Smooth muscle cell (in vitro differentiated cells): ENCODE results near the gene TPP2. TPM values are rescaled to one million over a fixed set of nuclear protein-coding genes. Genes with fewer than 3 reads are reported as not detected.

Source experiments
- DNase-seq: peaks from one replicate; lab custom pipeline; 2025; ENCODE audit not compliant: unreplicated experiment; lab: John Stamatoyannopoulos, UW
- H2AFZ ChIP-seq: fragments of 200-600 bp; sonication (generic); 2 replicates; pipeline ENCODE4 v1.6.0; 2016; ENCODE audit warnings: antibody characterized with exemption, low read depth, mild to moderate bottlenecking
- H3F3A ChIP-seq: fragments of 200-600 bp; sonication (generic); 2 replicates; pipeline ENCODE4 v1.6.0; 2017; ENCODE audit warnings: antibody characterized with exemption, low read depth
- H3K27ac ChIP-seq: fragments of 200-600 bp; sonication (generic); 2 replicates; pipeline ENCODE4 v1.5.1; 2016; ENCODE audit warnings: low read depth, mild to moderate bottlenecking
- H3K27me3 ChIP-seq: fragments of 200-600 bp; sonication (generic); 2 replicates; pipeline ENCODE4 v1.6.1; 2016; ENCODE audit warnings: low read depth, mild to moderate bottlenecking
- H3K36me3 ChIP-seq: fragments of 200-600 bp; sonication (generic); 2 replicates; pipeline ENCODE4 v1.5.1; 2016; ENCODE audit warnings: low read depth
- H3K4me1 ChIP-seq: fragments of 200-600 bp; sonication (generic); 2 replicates; pipeline ENCODE4 v1.5.1; 2016; ENCODE audit warnings: low read depth
- H3K4me2 ChIP-seq: fragments of 200-600 bp; sonication (generic); 2 replicates; pipeline ENCODE4 v1.6.0; 2016; ENCODE audit warnings: mild to moderate bottlenecking
- H3K4me3 ChIP-seq: fragments of 200-600 bp; sonication (generic); 2 replicates; pipeline ENCODE4 v1.5.1; 2016; ENCODE audit warnings: mild to moderate bottlenecking
- H3K79me2 ChIP-seq: fragments of 200-600 bp; sonication (generic); 2 replicates; pipeline ENCODE4 v1.6.0; 2016; ENCODE audit warnings: low read depth, mild to moderate bottlenecking
- H3K9ac ChIP-seq: fragments of 200-600 bp; sonication (generic); 2 replicates; pipeline ENCODE4 v1.6.0; 2016; ENCODE audit warnings: low read depth
- H3K9me3 ChIP-seq: fragments of 200-600 bp; sonication (generic); replicated peaks from 2 replicates; pipeline ENCODE4 v1.5.1; 2016; ENCODE audit warnings: low read depth
- H4K20me1 ChIP-seq: fragments of 200-600 bp; sonication (generic); 2 replicates; pipeline ENCODE4 v1.6.0; 2016; ENCODE audit warnings: low read depth
- CTCF ChIP-seq: fragments of 200-600 bp; sonication (generic); IDR thresholded peaks from 2 replicates; pipeline ENCODE4 v1.5.1; 2017; ENCODE audit warnings: borderline replicate concordance, mild to moderate bottlenecking, antibody characterized with exemption; ENCODE audit not compliant: insufficient read depth, poor library complexity, severe bottlenecking
- WGBS: methylation state at CpG from one replicate; pipeline ENCODE4 v1.1.7; 2016; ENCODE audit warnings: low lambda C conversion rate; 5-methylcytosine and 5-hydroxymethylcytosine counted together
- polyA plus RNA-seq: library from polyadenylated mRNA; unstranded; fragments of >200 nt; fragmentation: Nextera tagmentation; extraction: Ambion mirVana; gene quantifications from 2 replicates; pipeline ENCODE4 v1.2.1, GENCODE V29; 2016
- total RNA-seq: library from RNA; depleted of rRNA; stranded (reverse); fragments of >200 nt; gene quantifications from 2 replicates; pipeline ENCODE4 v1.2.3, GENCODE V29; 2014

Gene TPP2
- 38.7 and 51.6 TPM in 2 replicates for total RNA-seq
- 13.0 and 14.2 TPM in 2 replicates for polyA plus RNA-seq

DNA sequence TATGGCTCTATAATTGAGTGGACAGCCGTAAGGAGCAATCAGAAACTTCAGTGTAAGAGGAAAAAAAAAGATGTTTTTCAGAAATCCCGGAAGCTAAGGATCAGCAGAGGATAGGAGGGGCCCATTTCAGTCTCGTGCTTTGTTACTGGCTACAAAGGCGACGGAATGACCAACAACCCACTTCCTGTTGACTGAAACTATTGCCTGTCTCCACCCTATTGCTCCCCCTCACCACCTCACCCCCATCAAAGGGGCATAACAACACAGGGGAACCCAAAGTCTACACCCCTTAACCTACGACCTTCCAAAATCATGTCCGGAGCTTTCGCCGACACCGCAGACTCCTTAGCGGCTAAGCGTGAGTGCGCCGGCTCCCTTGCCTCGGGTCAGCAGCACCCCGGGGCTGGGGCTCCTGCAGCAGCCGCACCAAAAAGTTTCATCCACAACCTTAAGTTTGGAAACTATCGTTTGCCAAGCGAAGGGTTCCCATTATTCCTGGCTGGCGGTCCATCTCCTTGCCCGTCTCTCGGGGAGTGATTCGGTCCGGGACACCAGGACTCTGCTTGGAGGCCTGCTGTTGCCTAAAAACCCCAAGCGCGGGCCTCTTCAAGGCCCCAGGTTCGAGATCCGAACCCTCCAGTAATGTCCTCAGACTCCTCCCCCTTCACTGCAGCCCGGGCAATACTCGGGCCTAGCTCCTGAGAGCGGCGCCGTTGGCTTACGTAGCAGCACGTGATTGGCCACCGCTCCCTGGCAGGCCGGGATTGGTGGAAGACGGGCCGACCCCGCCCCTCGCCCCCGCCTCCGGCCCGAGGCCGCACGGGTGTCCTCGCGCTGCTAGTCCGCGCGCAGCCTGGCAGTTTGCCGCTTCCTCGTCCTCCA lies at the start of gene TPP2:
TPP2 (plus strand) TSS at position 840 of the 882 bp plus-strand sequence. CDS start 53 bp downstream, outside the sequence.
- Histone ChIP-seq H3K79me2 (peaks cover 46% of the 10 kb centered on the region), H3K36me3 (no peaks in the 10 kb centered on the region), H3F3A (peaks cover 15% of the 10 kb centered on the region), H3K4me1 (peaks cover 14% of the 10 kb centered on the region), H3K9ac (peak within 1 kb of the TSS; percentile 92), H3K9me3 (no peaks in the 10 kb centered on the region), H4K20me1 (peaks cover 36% of the 10 kb centered on the region), H3K4me2 (peak within 1 kb of the TSS; percentile 95), H3K27ac (peak within 1 kb of the TSS; percentile 90), H2AFZ (peak within 1 kb of the TSS; percentile 94), H3K27me3 (no peaks in the 10 kb centered on the region), H3K4me3 (peak within 1 kb of the TSS; percentile 94)
- WGBS, result under 1% methylated on average over 53 of the region's 53 CpGs
- DNase-seq, result peak; percentile 92
- TF ChIP-seq CTCF, result no peak

GRCh38 chr13:102548811-102549210 lies 48.0 kb upstream of the TPP2 start:
- no peaks in the 10 kb centered on the region for H3F3A ChIP-seq
- H3K9ac ChIP-seq, result no peak overlapping the region
- H2AFZ ChIP-seq, result no peak overlapping the region
- H3K36me3 ChIP-seq, result no peaks in the 10 kb centered on the region
- H3K9me3 ChIP-seq, result no peaks in the 10 kb centered on the region
- DNase-seq, result no peak
- H3K4me2 ChIP-seq, result no peak overlapping the region
- H3K27ac ChIP-seq, result no peak overlapping the region
- no peaks in the 10 kb centered on the region for H3K79me2 ChIP-seq
- no peaks in the 10 kb centered on the region for H3K27me3 ChIP-seq
- no peak for TF ChIP-seq CTCF
- no peaks in the 10 kb centered on the region for H4K20me1 ChIP-seq
- H3K4me1 ChIP-seq, result no peaks in the 10 kb centered on the region
- H3K4me3 ChIP-seq, result no peak overlapping the region

DNA sequence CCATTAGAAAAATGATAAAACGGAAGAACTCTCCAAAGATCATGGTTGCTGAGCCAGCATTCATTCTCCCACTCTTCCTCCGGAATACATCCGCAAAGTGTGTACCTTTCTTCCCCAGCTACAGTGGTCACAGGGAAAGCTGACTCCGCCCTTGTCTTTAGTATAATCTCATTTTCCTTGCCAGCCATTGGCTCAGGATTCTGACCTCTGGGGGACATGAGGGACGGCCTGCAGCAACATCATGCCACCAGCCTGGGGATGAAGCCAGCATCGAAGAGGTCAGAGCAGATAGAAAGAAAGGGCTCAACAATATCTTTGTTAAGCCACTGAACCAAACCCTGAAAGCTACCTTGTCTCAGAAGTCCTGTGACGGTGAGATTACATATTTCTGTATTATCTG lies 46.3 kb upstream of the TPP2 start:
- H3K9me3 ChIP-seq, result no peaks in the 10 kb centered on the region
- no peak overlapping the region for H2AFZ ChIP-seq
- TF ChIP-seq CTCF, result no peak
- H4K20me1 ChIP-seq, result no peaks in the 10 kb centered on the region
- H3K4me3 ChIP-seq, result no peak overlapping the region
- H3K79me2 ChIP-seq, result no peaks in the 10 kb centered on the region
- DNase-seq, result no peak
- no peaks in the 10 kb centered on the region for H3K27me3 ChIP-seq
- no peaks in the 10 kb centered on the region for H3K36me3 ChIP-seq
- no peak overlapping the region for H3K4me2 ChIP-seq
- H3K4me1 ChIP-seq, result no peaks in the 10 kb centered on the region
- H3K9ac ChIP-seq, result no peak overlapping the region
- no peak overlapping the region for H3K27ac ChIP-seq
- 82% methylated on average over 7 of the region's 7 CpGs for WGBS
- no peaks in the 10 kb centered on the region for H3F3A ChIP-seq
